K562 (cell line): ENCODE data around the gene ZNF541. TPM values are rescaled to one million over a fixed set of nuclear protein-coding genes. Genes with fewer than 3 reads are reported as not detected.

Experiments
- NFYB ChIP-seq: IDR thresholded peaks from 2 replicates; pipeline ENCODE4 v1.6.1; 2011; ENCODE audit warnings: mild to moderate bottlenecking, moderate library complexity; ENCODE audit not compliant: insufficient read length; ENCODE audit errors: extremely low read depth
- NKRF ChIP-seq: fragments of 450-650 bp; IDR thresholded peaks from 2 replicates; pipeline ENCODE4 v1.6.1; 2016; ENCODE audit warnings: borderline replicate concordance
- RCOR1 ChIP-seq, 2 experiments: IDR thresholded peaks; 2 replicates each; pipeline ENCODE4 v1.6.1; 2012; ENCODE audit warnings: low read depth in 2 of 2, low read length in 2 of 2, borderline replicate concordance in 1 of 2, improper control_type of control experiment in 1 of 2
- RREB1 ChIP-seq: fragments of 250-450 bp; sonication (Bioruptor Pico); IDR thresholded peaks from 2 replicates; pipeline ENCODE4 v1.4.0; 2020
- polyA plus RNA-seq, 8 experiments: library from polyadenylated mRNA; depleted of rRNA in 4 of 8; stranded (reverse) in 5 of 8; unstranded in 3 of 8; fragments of >200 nt; fragmentation: Nextera tagmentation in 2 of 8; fragmentation: Illumina TruSeq in 1 of 8; extraction: Ambion mirVana in 2 of 8; extraction: Trizol in 1 of 8; gene quantifications; 2 replicates each; pipeline versions ENCODE4 v1.2.1 to v1.2.3, GENCODE V29; 2011 to 2014; ENCODE audit warnings: inconsistent platforms in 1 of 8, missing spikeins in 1 of 8
- total RNA-seq, 7 experiments: library from RNA; depleted of rRNA in 6 of 7; stranded (reverse); fragments of >200 nt in 6 of 7; fragmentation: Illumina TruSeq in 2 of 7; extraction: Trizol in 2 of 7; gene quantifications; 2 replicates each; pipeline versions ENCODE4 v1.2.1 to v1.2.3, GENCODE V29; 2011 to 2021; ENCODE audit warnings: low replicate concordance in 1 of 7

The ZNF541 gene
- total and polyA plus RNA-seq, 9 of the 15 experiments (the other 6 are each of a cell fraction or from before 2014, with no cell fraction given): 0.04 to 0.11 (median 0.05) TPM; not detected in 1

- TF ChIP-seq NKRF: peak; percentile 69; the same call in 1 of the 2 replicates
- 0 out of 4 replicates have a peak, but pooled peaks of 1 of the 2 experiments have one; percentile 39 for TF ChIP-seq RCOR1 (IDR thresholded peaks at IDR 0.05; ENCODE audit: borderline replicate concordance in 1 of 2, low read depth in 2 of 2, low read length in 2 of 2)
- 0 out of 2 replicates have a peak, but pooled peaks have one; percentile 4 for TF ChIP-seq RREB1 (CRISPR knock-in tag)
- peak; percentile 73 for TF ChIP-seq NFYB
These were observed 35.3 kb upstream of the ZNF541 start (continued) for GRCh38 chr19:47608074-47608918.
